IMR-90 (cell line): ENCODE results near the gene GRAMD1A. TPM values are rescaled to one million over a fixed set of nuclear protein-coding genes. Genes with fewer than 3 reads are reported as not detected.

Source experiments
- ATAC-seq: fragments of 200-7000 bp; cut with Tn5 transposase; 2 replicates; pipeline ENCODE4 v1.9.1; 2020; ENCODE audit warnings: low read depth, mild to moderate bottlenecking, moderate library complexity
- BruUV-seq: library from RNA; stranded (reverse); fragments of 400-500 nt; replicated peaks from 2 replicates; lab custom pipeline; 2021; lab: Mats Ljungman, UMichigan
- CTCF ChIA-PET: fragments of 300-600 bp; formaldehyde crosslinking; extraction: SDS; loops from one replicate; lab custom pipeline; 2021; ENCODE audit warnings: antibody characterized with exemption; lab: Yijun Ruan, JAX
- POLR2A ChIA-PET: fragments of 300-600 bp; sonication (Branson Sonifier 250); formaldehyde crosslinking; loops from one replicate; lab custom pipeline; 2022; ENCODE audit warnings: antibody characterized with exemption; ENCODE audit not compliant: unreplicated experiment; lab: Charles Lee
- DNase-seq: peaks from one replicate; pipeline ENCODE4 v3.0.0; 2013
- H2AFZ ChIP-seq: replicated peaks from 2 replicates; pipeline ENCODE3; 2013; ENCODE audit warnings: low read length, mild to moderate bottlenecking; ENCODE audit not compliant: poor library complexity
- H2AK5ac ChIP-seq: 2 replicates; pipeline ENCODE4 v1.6.1; 2013; ENCODE audit warnings: low read depth, low read length, inconsistent platforms
- H2AK9ac ChIP-seq: replicated peaks from 2 replicates; pipeline ENCODE3; 2013; ENCODE audit warnings: mild to moderate bottlenecking, low read depth, low read length, moderate library complexity; ENCODE audit not compliant: poor library complexity
- H2BK120ac ChIP-seq: 2 replicates; pipeline ENCODE4 v1.6.1; 2013; ENCODE audit warnings: low read depth, low read length, inconsistent platforms
- H2BK15ac ChIP-seq: 3 replicates; pipeline ENCODE4 v1.6.1; 2013; ENCODE audit warnings: low read depth, low read length, inconsistent platforms
- H2BK20ac ChIP-seq: 2 replicates; pipeline ENCODE4 v1.6.1; 2013; ENCODE audit warnings: low read depth, mild to moderate bottlenecking, inconsistent platforms, low read length, moderate library complexity
- H2BK5ac ChIP-seq: 2 replicates; pipeline ENCODE4 v1.6.1; 2013; ENCODE audit warnings: mild to moderate bottlenecking, low read depth, low read length, inconsistent platforms; ENCODE audit not compliant: poor library complexity, severe bottlenecking
- H3K14ac ChIP-seq: replicated peaks from 2 replicates; pipeline ENCODE4 v1.6.1; 2013; ENCODE audit warnings: low read depth, low read length, inconsistent platforms
- H3K18ac ChIP-seq: 2 replicates; pipeline ENCODE4 v1.6.1; 2013; ENCODE audit warnings: low read depth, low read length, control low read depth
- H3K23ac ChIP-seq: 2 replicates; pipeline ENCODE4 v1.6.1; 2013; ENCODE audit warnings: low read depth, low read length, inconsistent platforms
- H3K27ac ChIP-seq: 2 replicates; pipeline ENCODE4 v1.5.1; 2013; ENCODE audit warnings: mild to moderate bottlenecking, control low read depth, low read length; ENCODE audit not compliant: insufficient read depth
- H3K27me3 ChIP-seq: 2 replicates; pipeline ENCODE4 v1.6.1; 2013; ENCODE audit warnings: low read length; ENCODE audit not compliant: control insufficient read depth, insufficient read depth
- H3K36me3 ChIP-seq: 2 replicates; pipeline ENCODE4 v1.6.1; 2013; ENCODE audit warnings: low read length, mixed read lengths; ENCODE audit not compliant: control insufficient read depth, insufficient read depth
- H3K4ac ChIP-seq: 2 replicates; pipeline ENCODE4 v1.6.1; 2013; ENCODE audit warnings: low read depth, low read length, inconsistent platforms
- H3K4me1 ChIP-seq: 2 replicates; pipeline ENCODE4 v1.6.1; 2013; ENCODE audit warnings: low read length, mixed read lengths; ENCODE audit not compliant: control insufficient read depth, insufficient read depth
- H3K4me2 ChIP-seq: 2 replicates; pipeline ENCODE4 v1.6.1; 2013; ENCODE audit warnings: low read depth, mild to moderate bottlenecking, control low read depth, low read length, moderate library complexity
- H3K4me3 ChIP-seq: 2 replicates; pipeline ENCODE4 v1.5.1; 2013; ENCODE audit warnings: low read depth, mild to moderate bottlenecking, control low read depth, low read length, moderate library complexity; ENCODE audit not compliant: insufficient read depth
- H3K56ac ChIP-seq: 2 replicates; pipeline ENCODE4 v1.6.1; 2013; ENCODE audit warnings: low read length, inconsistent platforms; ENCODE audit not compliant: insufficient read depth; ENCODE audit errors: extremely low read depth
- H3K79me1 ChIP-seq, 2 experiments: 2 replicates each; pipeline ENCODE4 v1.6.1; 2013; ENCODE audit warnings: low read length in 2 of 2, inconsistent platforms in 1 of 2, low read depth in 1 of 2
- H3K9ac ChIP-seq: 2 replicates; pipeline ENCODE4 v1.6.1; 2013; ENCODE audit warnings: low read depth, low read length, control low read depth
- H3K9me1 ChIP-seq: 2 replicates; pipeline ENCODE4 v1.6.1; 2013; ENCODE audit warnings: low read length, inconsistent platforms; ENCODE audit not compliant: insufficient read depth
- H3K9me3 ChIP-seq: 2 replicates; pipeline ENCODE4 v1.6.1; 2013; ENCODE audit warnings: low read length; ENCODE audit not compliant: control insufficient read depth, insufficient read depth
- H4K20me1 ChIP-seq: 2 replicates; pipeline ENCODE4 v1.6.1; 2013; ENCODE audit warnings: low read length, inconsistent platforms; ENCODE audit not compliant: insufficient read depth
- H4K5ac ChIP-seq: 2 replicates; pipeline ENCODE4 v1.6.1; 2013; ENCODE audit warnings: mild to moderate bottlenecking, low read depth, low read length, control low read depth
- H4K8ac ChIP-seq, 2 experiments: 2 replicates each; pipeline ENCODE4 v1.6.1; 2013; ENCODE audit warnings: low read depth in 2 of 2, low read length in 2 of 2, control low read depth in 1 of 2, inconsistent platforms in 1 of 2
- H4K91ac ChIP-seq: 2 replicates; pipeline ENCODE4 v1.6.1; 2013; ENCODE audit warnings: low read depth, low read length, inconsistent platforms; ENCODE audit not compliant: insufficient read depth
- BHLHE40 ChIP-seq: fragments of 150-350 bp; IDR thresholded peaks from 2 replicates; pipeline ENCODE4 v1.6.1; 2016; ENCODE audit warnings: mild to moderate bottlenecking, low read depth, low read length
- CHD1 ChIP-seq: IDR thresholded peaks from 2 replicates; pipeline ENCODE4 v1.6.1; 2012; ENCODE audit warnings: low read depth, low read length, improper control_type of control experiment
- ELK1 ChIP-seq: fragments of 150-350 bp; IDR thresholded peaks from 2 replicates; pipeline ENCODE4 v1.6.1; 2016; ENCODE audit warnings: low read depth, mild to moderate bottlenecking, low read length, moderate library complexity, borderline replicate concordance
- FOS ChIP-seq: fragments of 150-350 bp; IDR thresholded peaks from 2 replicates; pipeline ENCODE4 v1.6.1; 2016; ENCODE audit warnings: low read depth, low read length
- MXI1 ChIP-seq: IDR thresholded peaks from 2 replicates; pipeline ENCODE4 v1.6.1; 2012; ENCODE audit warnings: low read depth, mild to moderate bottlenecking, low read length, moderate library complexity, borderline replicate concordance
- POLR2A ChIP-seq: IDR thresholded peaks from 2 replicates; pipeline ENCODE4 v1.6.1; 2012; ENCODE audit warnings: mild to moderate bottlenecking, low read depth, low read length
- RAD21 ChIP-seq: IDR thresholded peaks from 2 replicates; pipeline ENCODE4 v1.6.1; 2012; ENCODE audit warnings: low read length, improper control_type of control experiment
- SMC3 ChIP-seq: fragments of 150-350 bp; IDR thresholded peaks from 2 replicates; pipeline ENCODE4 v1.6.1; 2016; ENCODE audit warnings: low read depth, mild to moderate bottlenecking, antibody characterized with exemption, low read length, moderate library complexity
- WGBS, 2 experiments: methylation state at CpG; one replicate each; pipeline versions ENCODE4 v1.1.5 to v1.1.7; 2013; ENCODE audit warnings: missing lambda C conversion rate in 2 of 2; ENCODE audit not compliant: insufficient read length in 1 of 2; ENCODE audit errors: extremely low coverage in 2 of 2; 5-methylcytosine and 5-hydroxymethylcytosine counted together
- dilution Hi-C: fragments of 300-500 bp; cut with HindIII; formaldehyde crosslinking; loops from one replicate; pipeline ENCODE4 v1.14.3; 2018; ENCODE audit warnings: low sequenced_read_pairs; ENCODE audit not compliant: unreplicated experiment
- in situ Hi-C: fragments of 300-500 bp; cut with MboI; formaldehyde crosslinking; loops from 3 replicates; pipeline ENCODE4 v1.14.3; 2019; ENCODE audit warnings: low sequenced_read_pairs, inconsistent platforms, mixed read lengths
- intact Hi-C: fragments of 100-400 bp; cut with micrococcal nuclease; formaldehyde crosslinking; loops from 2 replicates; pipeline ENCODE4 v1.10.0; 2022
- polyA plus RNA-seq, 3 experiments: library from polyadenylated mRNA; depleted of rRNA; stranded (reverse); fragments of >200 nt; gene quantifications; 2 replicates each; pipeline ENCODE4 v1.2.3, GENCODE V29; 2012; ENCODE audit warnings: low replicate concordance in 1 of 3
- total RNA-seq: library from RNA; depleted of rRNA; stranded (reverse); fragments of >200 nt; gene quantifications from 2 replicates; pipeline ENCODE4 v1.2.3, GENCODE V29; 2012

GRAMD1A gene
- total and polyA plus RNA-seq, 2 of the 4 experiments (the other 2 are of a cell fraction), result 11.1 to 63.0 TPM

GRCh38 chr19:35024095-35024494 is 24.0 kb downstream of the GRAMD1A start:
- no peak for ATAC-seq
- H2AK9ac ChIP-seq, result no peak overlapping the region
- intact Hi-C loops, result no loop called here
- no peak overlapping the region for H2AK5ac ChIP-seq
- no peak overlapping the region for H3K4ac ChIP-seq
- no peak overlapping the region for H3K56ac ChIP-seq
- no peak overlapping the region for H3K23ac ChIP-seq
- no peak overlapping the region for H4K5ac ChIP-seq
- no peak for TF ChIP-seq ELK1
- no peak for TF ChIP-seq SMC3
- no peak for TF ChIP-seq MXI1
- TF ChIP-seq RAD21, result no peak
- no peak for TF ChIP-seq POLR2A
- TF ChIP-seq BHLHE40, result no peak
- no peak for TF ChIP-seq CHD1
- TF ChIP-seq FOS, result no peak
- no peaks in the 10 kb centered on the region for H4K20me1 ChIP-seq
- H3K4me1 ChIP-seq, result no peaks in the 10 kb centered on the region
- H3K14ac ChIP-seq, result no peak overlapping the region
- no peak overlapping the region for H2BK20ac ChIP-seq
- no peak overlapping the region for H3K4me2 ChIP-seq
- H4K91ac ChIP-seq, result no peak overlapping the region
- H3K4me3 ChIP-seq, result no peak overlapping the region
- DNase-seq, result no peak
- H3K9ac ChIP-seq, result no peak overlapping the region
- no peak overlapping the region for H2BK15ac ChIP-seq
- no TSS peak for BruUV-seq
- no peaks in the 10 kb centered on the region for H3K9me3 ChIP-seq
- H3K36me3 ChIP-seq, result peaks cover 73% of the 10 kb centered on the region
- H2BK120ac ChIP-seq, result no peak overlapping the region
- 88% methylated on average over 1 of the region's 6 CpGs; no CpG with 5 or more reads in 1 of the 2 experiments for WGBS, 2 experiments
- H2BK5ac ChIP-seq, result no peak overlapping the region
- no peak overlapping the region for H4K8ac ChIP-seq
- no peak overlapping the region for H3K27ac ChIP-seq
- POLR2A ChIA-PET, result no interaction called here
- H3K79me1 ChIP-seq, result no peaks in the 10 kb centered on the region
- CTCF ChIA-PET, result no interaction called here
- dilution Hi-C loops, result no loop called here
- no peak overlapping the region for H2AFZ ChIP-seq
- H3K18ac ChIP-seq, result no peak overlapping the region
- in situ Hi-C loops, result no loop called here
- H3K9me1 ChIP-seq, result no peaks in the 10 kb centered on the region
- no peaks in the 10 kb centered on the region for H3K27me3 ChIP-seq
